Measurements from ENCODE around the gene SMARCA2.

DNA sequence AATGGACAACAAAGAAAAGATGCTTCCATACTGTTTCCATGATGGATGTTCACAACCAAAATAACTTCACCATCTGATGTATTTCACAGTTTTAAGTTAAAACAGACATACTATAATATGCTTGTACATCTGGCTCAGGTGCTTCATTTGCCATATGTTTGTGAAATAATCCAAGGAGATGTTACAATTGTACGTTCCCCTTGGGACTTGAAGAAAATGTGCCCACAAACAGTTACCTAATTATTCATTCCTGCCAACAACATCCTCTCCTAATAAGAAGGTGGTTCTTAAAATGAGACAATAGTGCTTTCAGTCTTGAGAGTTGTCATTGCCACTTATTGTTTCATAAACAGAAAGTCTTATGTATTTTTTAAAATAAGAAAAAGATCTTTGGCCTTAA lies 33.1 kb upstream of the SMARCA2 start:
- TF ChIP-seq SP1 (IDR thresholded peaks at IDR 0.05) (no peak), FOXK2 (IDR thresholded peaks at IDR 0.05) (no peak)

All from HEK293T (cell line).